Kidney tubule cell (primary cell): Measurements from ENCODE around the gene CCDC93.
"Not testable (repeated sequence)": the region's sequence is repeated elsewhere in the genome, so short reads cannot be mapped to it uniquely, and the experiment has no call there.

Experiments
- DNase-seq: peaks from one replicate; pipeline ENCODE4 v3.0.0-alpha.2; 2018; ENCODE audit warnings: low spot score

Gene CCDC93

DNA sequence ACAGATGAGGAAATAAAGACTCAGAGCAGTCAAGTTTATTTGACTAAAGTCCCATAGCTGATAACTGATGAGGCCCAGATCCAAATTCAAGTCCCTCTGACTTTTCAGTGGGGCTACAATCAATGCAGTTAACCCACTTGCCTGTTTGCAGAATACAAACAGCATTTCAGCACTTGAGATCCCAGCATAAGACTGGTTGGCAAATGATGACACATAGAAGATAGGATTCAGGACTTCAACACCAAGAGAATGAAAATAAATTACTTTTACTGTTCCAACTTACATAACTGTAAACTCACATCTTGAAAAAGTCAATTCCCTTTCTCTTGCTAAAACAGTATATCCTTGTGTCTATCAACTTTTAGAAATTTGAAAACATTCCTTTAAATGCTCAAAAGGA is 61.2 kb downstream of the CCDC93 start:
- DNase-seq, result no peak

DNA sequence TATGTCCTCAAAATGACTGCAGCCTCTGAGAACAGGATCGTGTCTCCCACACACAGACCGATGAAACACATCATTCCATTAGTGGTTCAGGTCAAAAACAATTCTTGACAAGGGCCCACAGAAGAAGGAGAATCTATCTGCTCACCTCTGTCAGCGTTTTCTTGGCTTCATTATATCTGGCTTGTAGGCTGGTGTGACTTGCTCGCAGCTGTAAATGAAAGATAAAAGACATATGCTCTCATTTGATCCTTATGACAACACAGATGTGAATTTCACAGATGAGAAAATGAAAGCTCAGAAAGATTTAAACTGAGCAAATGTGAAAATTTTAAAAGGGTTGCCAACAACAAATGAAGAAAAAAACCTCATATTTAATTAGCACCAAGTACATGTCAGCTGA is 61.6 kb downstream of the CCDC93 start:
- DNase-seq, result no peak

DNA sequence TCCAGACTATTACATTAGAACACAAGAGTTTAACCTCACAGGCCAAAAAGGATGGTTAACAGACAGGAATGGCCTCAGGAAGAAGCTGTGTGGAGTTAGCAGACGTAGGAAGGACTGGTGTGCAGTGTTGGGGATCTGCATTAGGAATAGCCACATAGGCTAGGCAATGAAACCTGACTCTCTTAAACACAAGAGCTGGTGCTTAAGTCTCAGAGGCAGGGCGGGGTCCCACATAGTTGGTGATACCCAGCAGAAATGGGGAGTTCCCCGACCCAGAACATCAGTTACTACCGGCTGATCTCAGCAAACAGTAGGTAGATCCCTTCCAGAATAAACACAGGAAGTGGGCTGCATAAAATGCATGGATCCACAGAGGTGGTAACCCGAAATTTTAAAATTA is 64.1 kb downstream of the CCDC93 start:
- DNase-seq, result no peak

DNA sequence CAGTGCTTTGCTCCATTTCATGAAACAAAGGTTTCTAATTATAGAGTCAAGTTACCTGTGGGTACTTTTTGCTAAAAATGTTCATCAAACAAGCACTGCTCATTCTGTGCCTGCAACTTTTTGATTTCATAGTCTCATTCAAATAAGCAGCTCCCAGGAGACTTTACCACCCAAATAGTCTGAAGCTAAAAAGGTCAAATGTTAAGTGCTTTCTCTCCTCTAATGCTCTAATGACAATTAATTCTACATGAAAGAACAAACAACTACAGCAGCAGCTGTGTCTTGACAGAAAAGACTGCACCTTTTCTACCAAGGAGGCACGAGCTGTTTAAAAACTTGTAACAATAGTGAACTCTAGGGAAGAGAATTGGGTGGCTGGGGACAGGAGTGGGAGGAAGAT is 65.3 kb downstream of the CCDC93 start:
- no peak for DNase-seq

DNA sequence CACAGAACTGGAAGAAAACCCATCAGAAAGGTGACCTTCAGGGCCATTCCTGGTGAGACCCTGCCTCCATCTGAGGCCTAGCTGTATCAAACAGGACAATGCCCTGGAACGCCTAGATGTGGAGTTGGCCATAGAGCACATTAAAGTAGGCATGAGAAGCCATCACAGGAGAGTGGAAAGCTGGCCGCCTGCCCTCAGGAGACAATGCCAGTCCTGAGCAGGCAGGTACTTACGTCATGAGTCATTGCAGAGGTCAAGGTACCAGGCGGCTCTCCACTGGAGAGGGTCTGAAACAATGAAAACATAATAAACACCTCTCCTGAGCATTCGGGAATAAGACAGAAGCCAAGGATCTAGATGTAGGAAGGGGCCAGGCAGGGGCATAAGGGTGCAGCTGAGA is 68.6 kb downstream of the CCDC93 start:
- DNase-seq, result no peak

DNA sequence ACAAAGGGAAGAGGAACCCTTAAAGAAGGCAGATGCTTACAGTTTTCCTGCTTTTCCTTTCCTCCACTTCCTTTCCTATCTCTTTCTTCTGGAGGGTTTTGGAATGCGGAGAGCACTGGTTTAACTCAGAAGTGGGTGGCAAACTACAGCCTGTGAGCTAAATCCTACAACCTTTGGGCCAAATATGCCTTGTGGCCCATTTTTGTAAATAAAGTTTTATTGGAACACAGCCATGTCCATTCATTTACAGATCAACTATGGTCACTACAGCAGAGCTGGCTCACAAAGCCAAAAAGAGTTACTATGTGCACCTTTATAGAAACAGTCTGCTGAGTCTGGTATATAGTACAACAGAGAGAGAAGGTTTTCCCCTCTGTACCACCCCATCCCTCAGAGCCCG is 69.1 kb downstream of the CCDC93 start:
- no peak for DNase-seq

DNA sequence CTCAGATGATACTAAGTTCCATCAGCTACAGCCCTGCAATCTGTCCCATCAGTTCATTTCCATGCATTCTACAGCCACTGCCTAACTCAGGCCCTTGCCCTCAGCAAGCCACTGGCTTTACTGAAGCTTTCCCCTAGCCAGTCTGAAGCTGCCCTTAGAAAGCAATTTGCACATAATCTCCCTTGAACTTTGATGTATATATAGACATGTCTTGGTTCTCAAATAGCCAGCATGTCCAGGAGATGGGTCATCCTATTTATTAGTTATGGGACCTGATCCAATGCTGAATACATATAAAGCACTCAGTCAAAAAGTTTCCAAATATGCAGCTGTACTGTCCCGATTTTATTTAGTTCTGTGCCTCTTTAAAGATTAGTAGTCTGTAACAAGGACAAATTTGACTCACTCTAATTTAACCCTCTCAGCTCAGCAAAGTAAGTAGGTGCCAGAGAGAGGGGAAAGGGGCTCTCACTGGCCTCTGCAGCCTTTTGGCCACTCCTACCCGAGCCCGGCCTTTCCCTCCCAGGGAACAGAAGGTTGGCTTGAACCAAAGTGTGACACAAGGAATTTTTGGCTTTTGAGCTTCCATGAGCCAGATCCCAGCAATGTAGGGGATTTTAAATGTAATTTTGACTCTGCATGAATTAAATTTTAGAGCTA is 70.7 kb downstream of the CCDC93 start:
- DNase-seq, result no peak

DNA sequence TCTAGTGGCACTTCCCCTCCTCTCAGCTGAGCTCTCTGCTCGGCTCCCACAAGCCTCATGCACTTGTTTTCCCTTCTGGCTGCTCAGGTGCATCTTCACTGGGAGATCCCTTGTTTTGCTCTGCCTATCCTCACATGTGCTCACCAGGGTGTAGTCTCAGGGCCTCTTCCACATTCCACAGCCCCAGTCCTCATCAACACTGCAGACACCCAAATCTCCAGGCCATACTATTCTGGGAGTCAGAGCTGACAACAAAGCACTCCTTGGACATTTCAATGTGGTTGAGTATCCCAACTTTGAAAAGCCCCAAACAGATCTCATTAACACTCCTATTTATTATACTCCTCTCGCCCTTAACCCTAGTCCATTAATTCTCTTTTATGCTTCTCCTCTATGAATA is 71.3 kb downstream of the CCDC93 start:
- DNase-seq, result no peak

DNA sequence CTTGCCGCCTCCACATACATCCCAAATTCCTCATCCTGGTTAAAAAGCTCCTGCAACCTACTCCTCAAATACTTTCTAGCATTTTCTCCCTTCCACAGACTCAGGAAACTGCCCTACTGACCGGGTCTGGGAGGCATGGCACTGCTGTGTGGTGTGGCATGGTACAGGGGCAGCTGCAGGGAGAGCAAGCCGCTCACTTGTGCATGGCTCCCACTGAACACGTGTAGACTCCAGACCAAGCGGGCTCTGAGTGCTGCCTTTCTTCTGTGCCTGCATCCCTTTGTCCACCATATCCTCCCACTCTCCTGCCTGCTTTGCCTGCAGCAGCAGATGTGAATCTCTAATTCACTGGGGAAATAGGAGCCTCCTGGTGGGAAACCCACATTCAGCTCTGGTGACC is 72.2 kb downstream of the CCDC93 start:
- no peak for DNase-seq

DNA sequence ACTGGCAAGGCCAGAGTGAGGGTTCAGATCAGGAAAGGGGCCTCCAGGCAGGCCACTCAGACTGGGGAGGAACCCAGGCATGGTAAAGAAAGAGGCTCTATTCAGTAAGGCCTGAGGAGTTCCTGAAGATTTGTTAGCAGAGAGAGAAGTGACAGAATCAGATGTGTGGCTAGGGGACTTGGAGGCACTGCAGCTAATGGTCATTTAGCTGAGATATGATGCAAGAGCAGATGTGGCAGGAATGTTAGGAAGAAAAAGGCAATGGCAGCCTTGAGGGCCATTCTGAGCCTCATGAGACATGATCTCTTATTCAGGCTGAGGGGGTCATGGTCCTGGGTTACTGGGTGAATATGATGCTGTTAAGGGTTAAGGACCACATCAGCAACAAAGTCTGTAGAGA is 73.4 kb downstream of the CCDC93 start:
- DNase-seq, result no peak

DNA sequence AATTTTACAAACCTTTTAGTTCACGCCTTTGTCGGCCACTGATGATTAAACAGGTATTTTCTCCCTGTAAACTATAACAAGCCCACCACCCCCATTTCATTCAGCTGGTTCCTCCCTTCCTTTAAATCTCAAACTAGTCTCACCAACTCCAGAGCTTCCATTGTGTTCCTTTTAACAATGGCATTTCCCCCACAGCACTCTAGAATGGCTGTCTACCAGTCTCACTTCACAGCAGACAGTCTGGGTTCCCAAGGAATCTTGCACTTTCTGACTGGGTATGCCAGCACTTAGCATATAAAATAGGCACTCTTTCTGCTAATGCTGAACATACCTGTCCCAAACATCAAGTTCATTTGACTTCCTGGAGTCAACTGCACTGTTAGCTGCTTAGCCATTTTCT is 75.3 kb downstream of the CCDC93 start:
- DNase-seq, result no peak

DNA sequence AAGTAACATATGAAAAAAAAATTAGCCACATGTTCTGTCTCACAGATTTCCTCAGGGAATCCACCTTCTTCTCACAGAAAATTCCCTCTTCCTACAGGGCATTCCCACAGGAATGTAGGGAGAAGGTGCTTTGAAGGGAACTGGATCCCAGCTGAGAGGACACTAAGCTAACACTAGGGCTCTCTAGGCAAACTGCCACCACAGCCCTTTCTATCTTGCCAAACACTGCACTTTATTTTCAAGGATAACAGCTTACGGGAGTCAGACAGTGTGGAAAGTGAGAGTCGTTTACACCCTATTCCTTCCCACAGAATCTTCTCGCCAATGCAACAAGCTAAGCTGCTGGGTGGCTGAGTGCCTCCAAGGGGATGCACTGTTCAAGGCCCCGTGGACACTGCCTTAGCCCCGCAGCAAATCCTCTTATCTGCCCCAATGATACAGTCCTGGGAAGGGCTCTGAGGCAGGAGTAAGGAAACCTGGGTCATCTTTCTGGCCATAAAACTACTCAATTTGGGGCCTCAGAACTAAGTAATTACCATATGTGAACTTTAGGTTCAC is 76.9 kb downstream of the CCDC93 start:
- DNase-seq, result no peak

DNA sequence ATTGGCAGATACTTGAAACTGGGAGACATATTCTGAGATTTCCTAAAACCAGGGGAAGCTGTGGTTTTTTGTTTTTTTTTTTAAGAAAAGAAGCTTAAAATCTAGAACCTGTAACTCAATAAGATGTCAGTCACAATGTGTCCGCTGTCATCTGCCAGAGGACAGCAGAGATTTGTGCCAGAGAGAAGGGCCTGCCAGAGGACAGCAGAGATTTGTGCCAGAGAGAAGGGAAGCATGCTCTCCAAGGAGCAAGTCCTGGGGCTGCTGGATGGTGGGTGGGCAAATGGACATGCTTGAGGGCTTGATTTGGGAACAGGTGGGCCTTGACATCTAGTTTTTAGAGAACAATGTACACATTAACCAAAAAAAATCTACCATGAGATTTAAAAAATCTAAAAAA is 77.9 kb downstream of the CCDC93 start:
- DNase-seq, result no peak

DNA sequence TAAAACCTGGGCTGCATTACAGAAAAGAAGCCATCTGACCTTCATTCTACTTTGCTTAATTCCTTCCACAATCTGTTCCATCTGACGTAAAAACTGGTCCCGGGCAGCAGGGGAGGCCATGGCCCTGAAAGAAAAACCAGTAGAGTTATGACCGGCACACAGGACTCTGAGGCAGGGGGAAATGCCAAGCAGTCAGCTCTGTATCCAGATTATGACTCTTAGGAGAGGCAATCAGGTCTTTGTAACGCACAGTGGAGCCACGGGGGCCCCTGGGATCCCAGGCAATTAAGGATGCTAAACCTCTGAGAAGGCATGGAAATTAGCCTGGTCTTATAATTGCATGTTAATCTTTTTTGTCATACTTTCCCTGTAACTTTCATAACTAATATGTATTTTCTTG is 78.4 kb downstream of the CCDC93 start:
- DNase-seq, result no peak

DNA sequence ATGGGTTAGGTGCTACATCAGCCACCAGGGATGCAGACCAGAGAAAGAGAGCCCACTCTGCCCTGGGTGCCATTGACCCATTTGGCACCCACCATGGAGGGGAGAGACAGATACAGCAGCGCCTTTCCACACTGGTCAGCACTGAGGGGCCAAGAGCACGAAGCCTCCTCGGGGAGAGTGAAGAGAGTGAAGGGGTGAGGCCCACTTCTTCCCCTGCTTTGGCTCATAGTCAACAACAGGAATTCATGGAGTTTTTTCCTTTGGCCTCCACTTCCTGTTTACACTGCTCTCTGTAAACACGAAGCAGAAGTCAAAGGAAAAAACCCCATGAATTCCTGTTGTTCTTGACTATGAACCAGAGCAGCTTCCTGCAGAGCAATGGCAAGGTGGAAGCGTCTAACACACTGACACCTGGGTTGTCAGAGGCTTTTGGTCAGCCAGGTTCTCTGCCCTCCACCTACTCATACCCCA is 80.0 kb downstream of the CCDC93 start:
- no peak for DNase-seq

DNA sequence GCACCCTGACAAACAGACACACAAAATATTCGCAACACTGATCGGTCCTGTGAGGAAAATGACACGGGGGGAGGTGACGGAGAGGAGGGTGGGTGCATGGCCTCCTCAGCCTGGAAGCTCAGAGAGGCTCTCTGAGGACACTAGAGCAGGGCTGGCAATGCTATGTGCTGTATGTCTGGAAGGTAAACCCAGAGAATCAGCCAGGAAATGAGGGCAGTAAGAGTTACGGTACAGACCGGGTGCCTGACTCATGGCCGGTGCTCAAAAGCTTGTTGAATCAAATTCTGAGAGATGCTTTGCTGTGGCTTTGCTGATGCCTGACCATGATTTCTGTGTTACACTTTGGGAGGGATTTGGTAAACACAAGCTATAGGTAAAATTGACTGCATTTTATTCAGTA is 81.9 kb downstream of the CCDC93 start:
- DNase-seq, result no peak

DNA sequence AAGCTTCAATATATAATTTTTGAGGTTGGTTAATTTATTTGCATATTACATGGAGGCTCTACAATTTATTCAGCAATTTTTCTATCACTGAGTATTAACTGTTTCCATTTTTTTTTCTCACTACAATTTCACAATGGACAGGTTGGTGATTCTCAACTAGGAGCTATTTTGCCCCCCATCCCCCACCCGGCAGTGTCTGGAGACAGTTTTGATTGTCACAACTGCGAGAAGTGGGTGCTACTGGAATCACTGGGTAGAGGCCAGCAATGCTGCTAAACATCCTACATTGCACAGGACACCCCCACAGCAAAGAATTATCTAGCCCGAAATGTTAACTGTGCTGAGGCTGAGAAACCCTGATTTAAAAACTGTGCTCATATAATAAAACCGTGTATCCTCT is 82.6 kb downstream of the CCDC93 start:
- no peak for DNase-seq

DNA sequence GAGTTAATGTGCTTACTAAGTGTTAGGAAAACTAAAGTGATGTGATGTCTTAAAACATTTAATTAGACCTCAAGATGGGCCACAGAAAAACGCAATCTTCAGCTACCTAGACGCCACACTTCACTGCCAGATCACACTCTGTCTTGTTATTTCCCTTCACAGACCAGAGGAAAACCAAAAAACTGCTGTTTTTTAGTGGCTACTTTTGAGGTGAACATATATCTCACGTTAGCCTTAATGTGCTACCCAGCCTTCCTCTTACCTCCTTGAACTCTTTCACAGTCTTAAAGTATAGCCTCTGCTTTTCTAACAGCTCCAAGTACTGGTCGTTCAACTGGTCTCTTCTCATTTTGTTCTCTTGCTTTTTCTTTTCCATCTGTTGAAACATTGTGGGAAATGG is 83.1 kb downstream of the CCDC93 start:
- DNase-seq, result no peak

DNA sequence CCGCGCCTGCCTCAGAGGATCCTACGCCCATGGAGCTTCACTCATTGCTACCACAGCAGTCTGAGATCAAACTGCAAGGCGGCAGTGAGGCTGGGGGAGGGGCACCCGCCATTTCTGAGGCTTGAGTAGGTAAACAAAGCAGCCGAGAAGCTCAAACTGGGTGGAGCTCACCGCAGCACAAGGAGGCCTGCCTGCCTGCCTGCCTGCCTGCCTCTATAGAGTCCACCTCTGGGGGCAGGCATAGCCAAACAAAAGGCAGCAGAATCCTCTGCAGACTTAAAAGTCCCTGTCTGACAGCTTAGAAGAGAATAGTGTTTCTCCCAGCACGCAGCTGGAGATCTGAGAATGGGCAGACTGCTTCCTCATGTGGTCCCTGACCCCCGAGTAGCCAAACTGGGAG is 90.4 kb downstream of the CCDC93 start:
- not testable (repeated sequence) for DNase-seq

DNA sequence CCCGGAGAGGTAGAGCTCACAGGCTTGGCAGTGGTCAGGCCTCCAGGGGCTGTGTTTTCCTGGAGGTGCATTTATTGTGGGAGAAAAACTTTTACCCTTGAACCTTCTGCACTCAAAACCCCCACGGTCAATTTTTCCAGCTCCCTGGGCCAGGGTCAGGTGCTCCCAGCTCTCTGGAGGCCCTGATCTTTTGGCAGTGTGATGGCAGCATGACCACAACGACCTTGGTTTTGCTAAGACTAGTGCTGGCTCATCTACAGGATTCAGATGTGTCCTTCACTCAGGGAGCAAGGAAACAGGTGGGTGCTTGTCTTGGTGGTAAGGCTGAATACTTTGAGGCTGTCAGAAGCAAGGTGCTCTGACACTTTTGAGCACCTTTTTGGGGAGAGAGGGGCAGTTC is 92.3 kb downstream of the CCDC93 start:
- no peak for DNase-seq

DNA sequence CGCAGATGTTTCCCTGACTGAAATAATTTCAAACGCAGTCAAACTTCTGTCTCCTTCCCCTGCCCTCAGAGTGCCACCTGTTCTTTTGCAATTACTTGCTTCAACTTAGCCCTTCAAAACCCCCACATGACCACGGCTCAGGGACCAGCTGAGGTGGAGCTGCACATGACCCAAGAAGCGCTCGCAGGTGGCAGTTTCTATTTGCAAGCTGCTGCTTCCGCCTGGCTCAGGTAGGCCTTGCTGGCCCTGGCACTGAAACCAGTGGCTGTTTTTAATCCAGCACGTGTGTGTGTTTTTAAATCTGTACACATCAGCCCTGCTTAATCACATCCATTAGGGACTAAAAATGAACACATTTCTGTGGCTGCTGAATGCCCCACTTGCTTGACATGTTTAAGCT is 95.3 kb downstream of the CCDC93 start:
- no peak for DNase-seq

DNA sequence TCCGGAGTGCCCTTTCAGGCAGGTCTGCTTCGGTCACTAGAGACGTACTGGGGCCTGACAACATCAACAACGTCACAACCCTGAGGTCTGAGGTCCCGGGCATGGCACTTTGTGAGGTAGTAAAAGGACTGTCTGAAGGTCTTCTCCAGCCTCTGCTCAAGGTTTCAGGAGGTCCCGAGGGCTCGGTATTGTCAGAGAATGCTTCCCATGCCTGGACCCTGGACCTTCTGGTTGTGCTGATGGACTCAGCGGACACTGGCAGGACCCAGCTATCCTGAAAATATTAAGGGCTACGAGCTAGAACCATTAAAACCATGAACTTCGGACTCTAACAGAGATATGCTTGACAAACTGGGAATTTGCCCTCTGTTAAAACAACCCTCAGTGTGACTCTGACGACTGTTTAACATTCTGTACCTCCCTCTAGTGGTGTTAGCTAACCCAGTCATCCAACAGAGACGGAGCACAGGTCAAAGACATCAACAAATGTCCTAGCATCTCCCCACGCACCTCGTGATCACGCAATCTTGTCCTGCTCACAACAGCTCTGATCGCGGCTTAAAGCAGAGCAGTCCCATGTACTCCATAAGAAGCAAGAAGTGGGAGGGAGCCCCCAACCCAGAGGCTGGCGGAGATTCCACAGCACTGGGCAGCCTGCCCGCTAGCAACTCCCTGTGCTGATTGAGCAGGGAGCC is 96.5 kb downstream of the CCDC93 start:
- no peak for DNase-seq

DNA sequence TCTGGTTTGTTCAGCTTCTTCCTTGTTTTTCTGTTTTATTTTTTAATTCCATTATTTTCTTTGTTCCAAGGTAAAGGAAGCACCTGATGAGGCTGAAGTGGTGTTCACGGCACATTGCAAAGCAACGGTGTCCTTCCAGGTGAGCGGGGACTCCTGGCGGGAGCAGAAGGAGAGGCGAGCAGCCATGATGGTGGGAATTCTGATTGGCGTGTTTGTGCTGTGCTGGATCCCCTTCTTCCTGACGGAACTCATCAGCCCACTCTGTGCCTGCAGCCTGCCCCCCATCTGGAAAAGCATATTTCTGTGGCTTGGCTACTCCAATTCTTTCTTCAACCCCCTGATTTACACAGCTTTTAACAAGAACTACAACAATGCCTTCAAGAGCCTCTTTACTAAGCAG is 110.9 kb downstream of the CCDC93 start:
- DNase-seq, result no peak

DNA sequence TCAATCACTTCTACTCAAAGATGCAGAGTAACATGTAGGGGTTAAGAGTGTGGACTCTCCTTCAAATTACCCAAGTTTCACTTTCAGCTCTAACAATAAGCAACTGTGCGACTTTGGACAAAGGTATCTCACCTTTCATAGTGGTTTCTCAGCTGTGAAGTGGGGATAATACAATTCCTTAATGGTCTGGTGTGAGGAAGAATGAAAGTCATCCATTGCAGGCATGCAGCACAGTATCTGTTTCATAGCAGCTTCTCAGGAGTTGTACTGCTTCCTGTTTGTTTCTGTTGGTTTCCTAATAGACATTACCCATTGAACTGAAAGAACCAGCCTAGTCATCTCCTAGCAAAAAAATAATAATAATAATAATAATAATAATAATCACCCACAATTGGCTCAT is 125.0 kb downstream of the CCDC93 start:
- no peak for DNase-seq
